AG08395 (cell line): ENCODE measurements around the gene SCYL3.
"Not testable (repeated sequence)": the region's sequence is repeated elsewhere in the genome, so short reads cannot be mapped to it uniquely, and the experiment has no call there.

Experiments used
- DNase-seq: peaks from one replicate; pipeline ENCODE4 v3.0.0; 2012; ENCODE audit warnings: mixed read lengths, low spot score

Gene SCYL3

DNA sequence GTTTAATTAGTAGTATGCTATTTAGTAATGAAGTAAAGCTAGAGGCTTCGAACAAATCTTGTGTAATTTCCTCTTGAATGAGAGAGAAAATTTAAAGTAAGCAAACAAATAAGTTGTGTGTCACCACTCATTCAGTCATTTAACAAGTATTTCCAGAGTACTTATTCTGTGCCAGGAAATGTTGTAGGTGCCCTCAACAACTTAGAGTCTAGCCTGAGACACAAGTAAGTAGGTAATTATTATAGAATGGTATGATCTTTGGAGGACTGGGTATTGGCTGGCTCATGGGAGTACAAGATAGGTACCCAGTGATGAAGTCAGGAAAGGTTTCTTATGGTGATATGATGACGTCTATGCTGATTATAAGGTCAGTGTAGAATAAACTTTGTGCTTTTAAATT lies 81.6 kb downstream of the SCYL3 start:
- DNase-seq, result no peak

DNA sequence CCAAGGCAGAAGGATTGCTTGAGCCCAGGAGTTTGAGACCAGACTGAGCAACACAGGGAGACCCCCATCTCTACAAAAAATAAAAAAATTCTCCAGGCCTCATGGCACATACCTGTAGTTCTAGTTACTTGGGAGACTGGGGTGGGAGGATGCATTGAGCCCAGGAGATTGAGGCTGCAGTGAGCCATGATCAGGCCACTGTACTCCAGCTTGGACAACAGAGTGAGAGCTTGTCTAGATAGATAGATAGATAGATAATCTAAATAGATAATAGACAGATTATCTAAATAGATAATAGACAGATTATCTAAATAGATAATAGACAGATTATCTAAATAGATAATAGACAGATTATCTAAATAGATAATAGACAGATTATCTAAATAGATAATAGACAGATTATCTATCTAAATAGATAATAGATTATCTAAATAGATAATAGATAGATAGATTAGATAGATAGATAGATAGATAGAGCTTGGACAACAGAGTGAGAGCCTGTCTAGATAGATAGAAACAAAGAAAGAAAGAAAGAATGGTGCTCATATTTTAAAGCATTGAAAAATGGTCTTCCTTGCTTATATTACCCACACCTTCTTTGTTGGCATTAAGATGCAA lies 82.2 kb downstream of the SCYL3 start:
- DNase-seq, result not testable (repeated sequence)

DNA sequence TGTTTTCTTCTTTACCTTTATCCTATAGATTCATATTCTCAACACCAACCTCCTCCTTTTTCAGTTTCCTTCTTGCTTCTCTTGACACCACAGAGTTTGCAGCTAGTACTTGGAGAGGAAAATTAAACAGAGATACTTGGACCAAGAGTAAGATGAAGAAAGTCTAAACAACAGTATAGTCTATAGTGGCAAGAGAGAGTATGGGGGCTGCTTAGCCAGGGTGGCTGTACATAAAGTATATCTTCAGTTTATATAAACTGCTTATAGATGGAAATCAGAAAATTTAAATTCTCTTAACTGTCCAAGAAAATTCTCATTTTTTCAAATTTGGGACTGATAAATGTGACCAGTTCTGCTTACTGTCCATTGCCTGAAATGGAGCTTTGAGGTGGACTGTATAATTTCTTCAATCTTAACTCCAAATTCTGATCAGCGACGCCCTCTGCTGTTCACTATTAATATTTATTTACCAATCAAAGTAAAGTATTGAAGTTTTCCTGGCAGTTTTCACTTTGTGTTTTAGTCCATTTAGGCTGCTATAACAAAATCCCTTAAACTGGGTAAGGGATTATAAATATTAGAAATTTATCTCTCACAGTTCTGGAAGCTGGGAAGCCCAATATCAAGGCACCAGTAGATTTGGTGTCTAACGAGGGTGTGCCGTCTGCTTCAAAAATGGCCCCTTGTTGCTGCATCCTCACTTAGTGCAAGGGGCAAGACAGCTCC lies 84.2 kb downstream of the SCYL3 start:
- DNase-seq, result peak; percentile 45

DNA sequence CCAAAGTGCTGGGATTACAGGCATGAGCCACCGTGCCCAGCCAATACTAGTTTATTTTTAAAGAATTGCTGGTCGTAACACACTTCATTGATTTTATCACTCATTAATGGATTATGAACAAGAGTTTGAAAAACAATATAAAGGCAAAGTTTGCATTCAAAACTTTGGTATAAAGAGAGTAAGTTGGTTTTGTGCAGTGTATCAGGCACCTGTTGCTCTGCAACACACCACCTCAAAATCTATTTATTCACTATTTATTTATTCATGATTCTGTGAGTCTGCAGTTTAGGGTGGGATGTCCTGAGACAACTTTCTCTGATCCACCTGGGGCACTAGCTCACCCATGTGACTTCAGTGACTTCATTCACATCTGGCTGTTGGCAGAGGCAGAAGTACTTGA lies 88.8 kb downstream of the SCYL3 start:
- no peak for DNase-seq

DNA sequence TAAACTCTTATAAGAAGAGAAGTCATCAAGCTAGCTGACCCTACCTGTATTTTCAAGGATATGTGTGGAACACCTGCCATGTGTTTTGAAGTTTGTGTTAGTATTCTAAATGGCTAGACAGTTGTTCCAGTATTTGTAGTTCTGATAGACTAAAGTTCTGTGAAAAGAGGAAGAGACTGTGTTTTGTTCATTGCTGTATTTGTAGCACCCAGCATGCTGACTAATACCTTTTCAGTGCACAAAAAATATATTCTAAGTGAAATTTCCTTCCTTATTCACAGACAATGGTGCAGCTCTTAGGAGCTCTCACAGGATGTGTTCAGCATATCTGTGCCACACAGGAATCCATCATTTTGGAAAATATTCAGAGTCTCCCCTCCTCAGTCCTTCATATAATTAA lies 90.8 kb downstream of the SCYL3 start:
- DNase-seq, result no peak
